Activated CD8-positive, alpha-beta memory T cell treated with anti-CD3 and anti-CD28 coated beads, Interleukin-2, amount 50 U/mL, for 24 hours (primary cell): Measurements from ENCODE around the gene TNNI2.

Source experiments
- DNase-seq: peaks from one replicate; pipeline ENCODE4 v3.0.0-alpha.2; 2020; ENCODE audit errors: extremely low read depth

TNNI2 gene

GRCh38 chr11:1888811-1889210, 50.0 kb downstream of the TNNI2 start:
- no peak for DNase-seq

- peak; percentile 31 for DNase-seq
Measured at GRCh38 chr11:1889224-1889930, 50.6 kb downstream of the TNNI2 start.

GRCh38 chr11:1889941-1890855, 51.4 kb downstream of the TNNI2 start:
- no peak for DNase-seq
